Stimulated activated CD4-positive, alpha-beta T cell treated with anti-CD3 and anti-CD28 coated beads, Interleukin-1b, Interleukin-23, amount 100 ng/mL, for 24 hours (primary cell): ENCODE data around the gene RIMS4.
"Not testable (repeated sequence)": the region's sequence is repeated elsewhere in the genome, so short reads cannot be mapped to it uniquely, and the experiment has no call there.

Source experiments
- DNase-seq, 4 experiments: peaks; one replicate each; pipeline ENCODE4 v3.0.0-alpha.2; 2020; ENCODE audit warnings: low read depth in 4 of 4, low spot score in 1 of 4

Gene RIMS4

DNA sequence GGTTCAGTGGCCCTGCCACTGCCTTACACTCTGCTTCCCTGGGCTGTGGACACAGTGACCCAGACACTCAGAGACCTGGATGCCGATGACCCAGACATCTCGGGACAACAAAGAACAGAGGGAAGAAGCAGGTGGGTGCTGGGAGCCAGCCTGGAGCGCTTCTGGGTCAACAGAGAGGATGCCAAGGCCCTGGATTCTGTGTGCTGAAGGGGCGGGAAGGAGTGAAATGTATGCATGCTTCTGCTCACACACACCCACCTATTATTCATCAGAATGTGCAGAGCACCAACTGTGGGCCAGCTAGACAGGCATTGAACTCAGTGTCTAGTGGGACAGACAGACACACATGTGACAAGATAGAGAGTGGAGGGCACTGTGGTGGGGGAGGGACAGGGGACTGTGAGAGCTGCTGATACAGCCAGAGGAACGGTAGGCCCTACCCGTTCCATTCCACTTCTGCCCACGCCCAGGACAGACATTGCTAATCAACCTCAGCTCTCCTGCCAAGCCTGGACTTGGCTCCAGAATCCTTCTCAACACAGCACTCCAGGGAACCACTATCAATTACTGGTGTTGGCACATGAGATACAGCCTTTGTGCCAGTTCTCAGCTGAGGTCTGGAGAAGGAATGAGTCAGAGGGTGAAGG is 44.5 kb downstream of the RIMS4 start:
- no peak for DNase-seq

DNA sequence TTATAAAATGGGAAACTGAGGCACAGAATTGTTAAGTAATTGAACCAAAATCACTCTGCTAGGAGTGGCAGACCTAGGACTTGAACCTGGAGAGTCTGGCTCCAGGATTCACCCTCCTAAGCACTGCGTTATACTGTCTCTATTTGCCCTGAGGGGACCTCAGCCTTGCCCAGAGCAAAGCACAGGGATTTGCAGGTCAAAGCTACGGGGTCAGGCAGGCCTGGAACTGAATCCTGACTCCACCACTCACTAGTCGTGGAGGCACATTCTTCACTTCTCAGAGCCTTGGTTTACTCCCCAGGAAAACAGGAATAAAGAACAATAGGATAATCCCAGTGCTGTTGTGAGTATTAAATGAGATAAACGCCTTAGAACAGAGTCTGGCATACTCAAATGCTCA is 45.3 kb downstream of the RIMS4 start:
- DNase-seq: no peak

DNA sequence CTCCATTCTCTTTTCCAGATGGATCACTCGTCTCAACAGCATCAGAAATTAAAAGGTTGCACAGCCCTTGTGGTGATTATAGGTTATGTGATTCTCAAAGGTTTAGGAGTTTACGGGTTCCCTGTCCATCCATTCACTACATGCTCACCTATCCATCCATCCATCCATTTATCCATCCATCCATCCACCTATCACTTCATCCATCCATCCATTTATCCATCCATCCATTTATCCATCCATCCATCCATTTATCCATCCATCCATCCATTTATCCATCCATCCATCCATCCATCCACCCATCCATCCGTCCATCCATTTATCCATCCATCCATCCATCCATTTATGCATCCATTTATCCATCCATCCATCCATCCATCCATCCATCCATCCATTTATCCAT is 46.5 kb downstream of the RIMS4 start:
- not testable (repeated sequence) for DNase-seq

DNA sequence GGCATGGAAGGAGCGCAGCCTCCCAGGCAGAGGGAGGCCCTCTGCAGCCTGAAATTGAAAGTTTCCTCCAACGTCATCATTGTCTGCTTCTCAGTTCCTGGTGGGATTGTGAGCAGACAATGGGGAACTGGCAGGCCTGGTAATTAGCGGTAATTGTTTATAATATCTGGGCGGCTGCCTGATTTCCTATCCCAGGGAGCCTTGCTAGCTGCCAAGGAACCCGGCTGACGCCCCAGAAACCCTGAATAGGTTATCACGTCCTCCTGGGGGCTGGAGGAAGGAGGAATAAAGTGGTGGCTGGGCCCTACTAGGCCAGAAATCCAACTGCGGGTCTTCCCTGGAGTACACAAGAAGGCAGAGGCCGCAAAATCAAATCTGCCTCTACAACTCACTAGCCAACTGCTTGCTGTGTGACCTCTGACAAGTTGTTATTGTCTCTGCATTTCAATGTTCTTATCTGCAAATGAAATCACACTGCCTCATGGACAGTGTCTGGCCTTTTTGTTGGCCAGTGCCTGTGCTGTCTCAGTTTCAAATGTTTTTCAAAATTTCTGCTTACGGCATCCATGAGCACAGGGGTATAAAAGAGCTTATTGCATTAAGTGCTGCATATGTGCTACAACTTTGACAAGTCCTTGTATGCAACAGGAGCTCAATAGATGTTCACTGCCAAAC is 47.7 kb downstream of the RIMS4 start:
- no peak for DNase-seq

DNA sequence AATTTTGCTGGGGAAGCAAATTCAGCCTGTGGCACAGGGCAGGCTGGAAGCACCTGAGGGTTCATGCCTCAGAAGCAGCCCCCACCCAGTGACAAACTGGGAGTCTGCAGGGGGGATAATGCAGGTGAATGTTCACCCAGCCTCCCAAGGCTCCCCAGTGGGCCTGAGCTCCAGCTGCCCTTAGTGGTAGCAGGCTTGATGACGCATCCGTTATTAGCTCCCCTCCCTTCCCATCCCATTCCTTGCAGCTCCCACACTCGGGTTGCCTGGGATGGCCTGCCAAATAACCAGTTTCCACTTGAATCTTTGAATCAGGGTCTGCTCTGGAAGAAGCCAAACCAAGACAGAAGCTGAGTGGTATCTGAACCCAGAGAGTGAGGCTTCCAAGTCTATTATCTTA is 48.9 kb downstream of the RIMS4 start:
- no peak for DNase-seq

DNA sequence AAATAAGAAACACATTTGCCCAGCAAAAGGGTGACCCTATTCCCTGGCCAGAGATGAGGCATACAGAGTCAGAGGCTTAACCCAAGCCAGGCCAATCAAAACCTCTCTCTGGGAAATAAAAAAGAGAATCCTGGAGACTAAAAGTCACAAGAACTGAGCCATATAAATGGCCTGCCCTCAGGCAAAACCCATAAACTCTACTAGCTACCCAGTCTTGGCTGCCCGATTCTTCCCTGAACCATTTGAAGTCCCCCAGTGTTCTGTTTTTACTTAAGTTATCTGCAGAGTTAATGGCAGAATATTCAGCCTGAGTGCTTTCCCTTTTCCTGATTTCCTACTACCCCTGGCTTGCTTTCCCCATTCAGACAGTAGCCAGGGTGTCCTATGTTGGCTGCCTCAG is 50.8 kb downstream of the RIMS4 start:
- no peak for DNase-seq

DNA sequence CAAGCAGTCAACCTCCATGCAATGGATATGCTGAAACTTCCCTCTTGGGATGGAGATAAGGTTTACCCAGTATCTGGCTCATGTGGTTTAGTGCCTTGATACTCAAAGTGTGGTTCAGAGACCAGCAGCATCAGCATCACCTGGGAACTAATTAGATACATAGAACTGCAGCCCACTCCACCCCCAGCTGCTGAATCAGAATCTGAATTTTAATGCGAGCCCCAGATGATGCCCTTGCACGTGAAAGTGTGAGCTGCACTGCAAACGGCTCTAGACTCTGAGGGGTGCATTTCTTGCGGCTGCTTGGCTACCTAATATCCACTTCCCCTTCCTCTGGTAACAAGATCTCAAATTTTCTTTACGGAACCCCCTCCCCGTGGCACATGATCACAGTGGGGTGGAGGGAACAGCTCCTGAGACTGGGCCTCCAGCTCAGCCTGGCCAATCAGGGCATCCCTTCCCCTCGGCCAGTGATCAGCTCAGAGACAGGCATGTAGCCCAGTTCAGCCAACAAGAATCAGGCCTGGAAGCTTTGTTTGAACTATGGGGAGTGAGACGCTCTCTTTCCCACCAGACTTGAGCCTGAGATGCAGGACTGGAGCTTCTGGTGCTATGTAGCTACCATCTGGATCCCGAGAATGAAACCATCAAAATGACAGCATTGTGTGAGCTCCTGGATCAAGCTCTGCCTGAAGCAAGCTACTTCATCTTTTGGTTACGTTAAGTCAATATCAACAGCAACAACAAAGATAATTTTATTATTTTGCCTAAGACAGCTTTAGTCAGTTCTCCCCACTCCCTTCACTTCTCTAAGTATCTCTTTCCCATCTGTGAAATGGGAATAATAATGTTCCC is 51.9 kb downstream of the RIMS4 start:
- no peak for DNase-seq

DNA sequence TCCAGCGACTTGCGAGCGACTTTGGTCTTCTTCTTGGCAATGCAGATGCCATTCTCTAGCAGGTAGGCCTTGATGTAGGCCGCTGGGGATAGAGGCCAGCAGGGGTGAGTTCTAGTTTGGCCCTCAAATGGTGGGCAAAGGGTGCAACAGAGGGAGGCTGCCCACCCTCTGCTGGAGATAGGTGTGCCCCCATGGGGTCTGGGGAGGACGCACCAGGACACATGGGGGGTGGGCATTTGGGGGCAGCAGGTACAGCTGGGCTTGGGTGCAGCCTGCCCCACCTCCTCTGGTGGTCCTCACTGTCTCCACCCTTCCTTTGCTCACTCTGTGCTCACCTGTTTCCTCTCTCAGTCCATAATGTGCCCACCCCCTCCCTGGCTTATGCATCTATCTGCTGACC is 53.4 kb downstream of the RIMS4 start:
- DNase-seq: no peak

DNA sequence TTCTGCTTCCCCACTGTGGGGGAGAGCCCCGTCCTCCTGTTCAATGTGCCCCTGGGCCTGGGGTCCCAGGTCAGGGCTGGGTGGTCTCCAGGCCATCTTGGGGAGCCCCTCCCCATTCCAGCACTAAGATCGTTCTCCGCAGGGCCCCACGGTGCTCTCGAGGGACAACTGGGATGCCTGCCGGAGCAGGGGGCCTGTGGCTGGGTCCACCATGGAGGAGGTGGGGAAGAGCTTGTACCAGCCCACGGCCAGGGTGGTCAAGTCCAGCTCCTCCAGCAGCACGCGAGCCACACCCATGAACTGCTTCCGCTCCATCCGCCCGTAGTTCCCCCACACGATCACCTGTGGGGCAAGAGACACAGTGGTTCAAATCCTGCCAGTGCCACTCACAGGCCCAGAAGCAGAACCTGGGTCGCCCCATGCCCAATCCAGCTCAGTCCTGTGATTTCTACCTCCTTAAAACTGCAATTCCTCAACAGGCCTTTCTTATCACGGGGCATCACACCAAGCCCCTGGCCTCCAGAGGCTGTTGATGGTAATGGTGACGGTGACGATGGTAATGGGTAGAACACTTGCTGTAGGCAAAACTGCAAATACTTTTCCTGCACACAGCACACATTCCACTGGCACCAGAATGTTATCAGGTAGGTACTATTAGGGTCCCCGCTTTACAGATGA is 54.2 kb downstream of the RIMS4 start:
- no peak for DNase-seq

DNA sequence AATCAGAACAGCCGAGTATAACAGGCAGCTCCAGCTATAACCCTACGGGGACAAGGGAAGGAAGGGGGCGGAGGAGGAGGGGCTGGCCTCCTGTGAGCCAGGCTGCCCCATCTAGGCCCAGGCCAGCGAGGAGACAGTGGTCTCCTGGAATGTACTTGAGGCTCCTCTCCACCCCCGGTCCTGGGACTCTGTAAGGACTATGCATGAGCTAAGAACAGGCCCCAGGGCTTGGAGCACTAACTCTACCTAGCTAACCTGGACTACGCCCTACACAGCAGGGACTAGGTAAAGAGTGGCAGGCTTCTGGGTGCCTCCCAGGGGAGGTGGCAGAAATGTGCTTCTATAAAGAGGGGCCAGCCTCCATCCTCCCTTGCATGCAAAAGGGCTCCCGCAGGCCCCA is 55.8 kb downstream of the RIMS4 start:
- DNase-seq: no peak

DNA sequence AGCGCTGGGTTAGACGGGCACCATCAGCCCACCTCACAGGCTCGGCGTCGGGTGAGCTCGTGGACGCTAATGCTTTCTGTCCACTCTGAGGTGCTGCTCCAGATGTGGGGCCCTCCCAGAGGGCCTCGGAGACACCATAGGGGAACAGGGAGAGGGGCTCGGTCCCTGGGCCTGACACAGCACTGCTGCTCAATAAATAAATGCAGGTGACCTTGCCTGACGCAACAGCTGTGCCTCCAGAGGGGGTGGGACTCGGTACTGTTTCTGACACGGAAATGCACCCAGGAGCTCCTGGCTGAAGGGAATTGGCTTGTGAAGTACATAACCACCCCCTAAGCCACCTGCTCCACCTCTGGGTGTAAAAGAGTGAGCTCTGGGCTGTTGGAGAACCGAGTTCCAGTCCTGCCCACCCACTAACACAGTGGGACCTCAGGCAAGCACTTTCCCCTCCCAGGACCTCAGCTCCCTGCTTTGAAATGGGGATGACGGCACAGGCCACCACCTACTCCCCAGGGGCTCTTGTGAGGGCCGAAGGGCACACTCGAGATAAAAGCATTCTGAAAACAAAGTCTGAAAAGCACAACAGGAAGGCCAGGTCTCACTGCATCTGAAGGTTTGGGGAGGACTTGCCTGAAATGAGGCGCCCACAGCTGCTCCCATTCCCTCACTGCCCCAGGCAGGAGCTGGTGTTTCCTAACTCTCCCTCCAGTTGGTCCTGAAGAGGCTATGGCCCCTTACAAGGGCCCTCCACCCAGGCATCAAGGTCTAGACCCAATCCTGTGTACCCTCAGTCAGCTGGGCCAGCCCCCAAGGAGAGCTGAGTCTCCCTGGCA is 58.0 kb downstream of the RIMS4 start:
- DNase-seq: no peak

DNA sequence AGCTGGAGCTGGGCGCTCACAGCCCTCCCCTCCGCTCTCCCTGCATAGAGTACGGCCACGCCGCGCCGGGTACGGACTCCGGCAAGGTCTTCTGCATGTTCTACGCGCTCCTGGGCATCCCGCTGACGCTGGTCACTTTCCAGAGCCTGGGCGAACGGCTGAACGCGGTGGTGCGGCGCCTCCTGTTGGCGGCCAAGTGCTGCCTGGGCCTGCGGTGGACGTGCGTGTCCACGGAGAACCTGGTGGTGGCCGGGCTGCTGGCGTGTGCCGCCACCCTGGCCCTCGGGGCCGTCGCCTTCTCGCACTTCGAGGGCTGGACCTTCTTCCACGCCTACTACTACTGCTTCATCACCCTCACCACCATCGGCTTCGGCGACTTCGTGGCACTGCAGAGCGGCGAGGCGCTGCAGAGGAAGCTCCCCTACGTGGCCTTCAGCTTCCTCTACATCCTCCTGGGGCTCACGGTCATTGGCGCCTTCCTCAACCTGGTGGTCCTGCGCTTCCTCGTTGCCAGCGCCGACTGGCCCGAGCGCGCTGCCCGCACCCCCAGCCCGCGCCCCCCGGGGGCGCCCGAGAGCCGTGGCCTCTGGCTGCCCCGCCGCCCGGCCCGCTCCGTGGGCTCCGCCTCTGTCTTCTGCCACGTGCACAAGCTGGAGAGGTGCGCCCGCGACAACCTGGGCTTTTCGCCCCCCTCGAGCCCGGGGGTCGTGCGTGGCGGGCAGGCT is 60.1 kb downstream of the RIMS4 start:
- DNase-seq: no peak

DNA sequence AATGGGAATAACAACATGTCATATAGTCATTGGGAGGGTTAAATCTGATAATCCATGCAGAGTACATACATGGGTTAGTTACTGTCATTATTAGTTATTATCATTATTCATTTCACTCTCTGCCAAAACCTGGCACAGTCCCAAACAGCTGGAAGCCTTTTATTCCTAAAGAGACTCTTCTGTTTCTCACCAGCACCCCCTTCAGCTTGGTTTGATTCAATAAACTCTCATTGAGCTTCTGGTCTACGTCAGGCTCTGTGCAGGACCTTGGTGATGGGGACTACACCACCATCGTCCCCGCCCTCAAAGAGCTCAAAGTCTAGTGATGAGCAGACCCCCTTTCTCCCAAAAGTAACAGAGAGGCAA is 62.4 kb downstream of the RIMS4 start:
- no peak for DNase-seq

DNA sequence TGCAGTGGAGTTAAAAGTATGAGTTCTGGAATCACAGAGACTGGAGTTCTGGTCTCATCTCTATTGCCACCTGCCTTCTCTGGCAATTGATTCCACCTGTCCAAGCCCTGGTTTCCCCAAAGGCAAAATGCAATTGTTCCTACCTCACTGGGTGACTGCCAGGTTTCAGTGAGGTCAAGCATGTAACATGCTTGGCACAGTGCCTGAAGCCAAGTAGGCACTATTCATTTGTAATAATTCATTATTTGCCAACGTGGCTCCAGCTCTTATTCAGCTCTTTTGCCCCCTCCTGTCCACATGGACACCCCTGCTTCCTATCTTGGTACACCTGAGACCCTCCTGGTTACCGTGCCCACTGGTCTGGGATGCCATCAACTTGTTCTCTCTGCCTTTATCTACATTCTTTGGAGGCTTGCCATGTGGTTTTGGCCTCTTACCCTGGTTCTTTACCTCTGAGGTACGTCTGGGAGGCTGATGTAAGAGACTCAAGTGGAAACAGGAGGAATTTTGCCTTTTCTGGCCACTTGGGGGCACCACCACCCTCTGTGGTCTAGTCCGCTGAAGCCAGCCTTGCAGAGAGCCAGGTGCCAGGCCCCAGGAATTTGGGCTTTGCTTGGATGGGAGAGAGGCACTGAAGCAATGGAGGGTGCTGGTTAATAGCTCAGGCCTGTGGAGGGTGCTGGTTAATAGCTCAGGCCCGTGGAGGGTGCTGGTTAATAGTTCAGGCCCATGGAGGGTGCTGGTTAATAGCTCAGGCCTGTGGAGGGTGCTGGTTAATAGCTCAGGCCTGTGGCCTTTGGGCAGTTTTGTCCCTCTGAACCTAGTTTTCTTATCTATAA is 63.0 kb downstream of the RIMS4 start:
- peak in 3 of 4 experiments; percentile 30 to 68 (median 44) for DNase-seq

DNA sequence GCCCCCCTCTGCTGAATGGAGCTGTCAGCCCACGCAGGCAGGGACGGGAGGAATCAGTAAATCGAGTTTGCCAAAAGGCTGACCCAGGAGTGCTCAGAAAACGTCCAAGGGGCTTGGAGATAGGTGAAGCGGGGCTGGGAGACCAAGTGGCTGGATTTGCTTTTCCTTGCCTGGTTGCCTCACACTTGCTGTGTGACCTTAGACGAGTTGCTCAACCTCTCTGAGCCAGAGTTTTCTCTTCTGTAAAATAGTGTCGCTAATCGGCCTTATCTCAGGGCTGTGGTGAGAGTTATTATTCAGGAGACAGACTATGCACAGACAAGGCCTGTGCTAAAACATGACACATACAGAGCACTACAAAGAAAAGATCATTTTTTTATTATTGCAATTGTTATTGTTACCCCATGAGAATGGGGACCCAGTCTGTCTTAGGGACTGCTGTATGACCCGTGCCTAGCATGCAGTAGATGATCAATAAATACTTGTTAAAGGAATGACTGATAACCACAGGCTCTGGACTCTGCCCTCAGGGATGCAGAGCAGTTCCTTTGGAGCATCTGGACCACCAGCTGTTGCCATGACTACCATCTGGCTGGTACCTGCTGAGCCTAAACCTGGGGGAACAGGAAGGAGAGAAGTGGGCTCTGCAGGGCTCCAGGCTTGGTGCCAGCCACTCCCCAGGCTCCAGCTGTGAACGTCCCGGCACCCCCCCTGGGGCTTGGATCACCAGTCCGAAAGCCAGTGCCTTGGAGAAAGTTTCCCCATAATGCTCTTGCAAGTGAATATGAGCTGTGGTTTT is 63.8 kb downstream of the RIMS4 start:
- DNase-seq: no peak

DNA sequence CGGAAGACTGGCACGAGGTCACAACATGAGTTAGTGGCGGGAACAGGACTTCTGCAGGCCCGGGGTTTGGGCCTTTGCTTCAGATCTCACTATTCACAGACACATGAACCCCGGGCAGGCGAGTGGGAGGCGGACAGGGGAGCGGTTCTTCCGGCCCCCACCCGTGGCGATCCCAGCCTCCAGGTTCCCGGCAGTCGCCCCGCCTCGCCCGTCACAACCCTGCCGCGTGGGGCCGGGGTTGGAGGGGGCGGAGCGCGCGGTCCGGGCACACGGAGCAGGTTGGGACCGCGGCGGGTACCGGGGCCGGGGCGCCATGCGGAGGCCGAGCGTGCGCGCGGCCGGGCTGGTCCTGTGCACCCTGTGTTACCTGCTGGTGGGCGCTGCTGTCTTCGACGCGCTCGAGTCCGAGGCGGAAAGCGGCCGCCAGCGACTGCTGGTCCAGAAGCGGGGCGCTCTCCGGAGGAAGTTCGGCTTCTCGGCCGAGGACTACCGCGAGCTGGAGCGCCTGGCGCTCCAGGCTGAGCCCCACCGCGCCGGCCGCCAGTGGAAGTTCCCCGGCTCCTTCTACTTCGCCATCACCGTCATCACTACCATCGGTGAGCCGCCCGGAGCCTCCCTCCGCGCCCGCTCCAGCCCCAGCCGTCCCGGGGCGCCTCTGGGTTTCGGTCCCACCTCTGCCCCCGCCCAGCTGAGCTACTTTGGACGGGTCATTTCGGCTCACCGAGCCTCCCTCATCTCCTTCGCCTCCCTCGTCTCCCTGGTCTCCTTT is 64.6 kb downstream of the RIMS4 start, which contains the start of gene KCNK15:
TSS of gene KCNK15 (plus strand) at position 268 of the 769 bp plus-strand sequence. CDS start at position 314, 46 bp downstream.
- DNase-seq: peak in 2 of 4 experiments; percentile 31 to 37

DNA sequence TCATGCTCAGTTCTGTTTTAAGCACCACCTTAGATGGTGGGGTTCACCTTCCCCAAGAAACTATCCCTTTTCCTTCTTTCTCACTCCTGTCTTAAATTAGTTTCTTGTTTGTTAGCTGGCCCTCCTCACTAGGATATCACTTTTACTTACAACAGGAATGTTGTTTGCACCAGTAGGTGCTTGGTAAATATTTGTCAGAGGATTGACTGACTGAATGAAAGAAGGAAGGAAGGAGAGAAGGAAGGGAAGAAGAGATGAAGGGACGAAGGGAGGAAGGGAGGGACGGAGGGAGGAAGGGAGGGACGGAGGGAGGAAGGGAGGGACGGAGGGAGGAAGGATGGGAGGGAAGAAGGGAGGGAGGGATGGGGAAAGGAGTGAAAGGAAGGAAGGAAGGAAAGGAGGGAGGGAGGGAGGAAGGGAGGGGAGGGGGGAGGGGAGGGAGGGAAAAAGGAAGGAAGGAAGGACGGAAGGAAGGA is 65.2 kb downstream of the RIMS4 start:
- DNase-seq: no peak
